ENCODE results near the gene POTEH.
"Not testable (repeated sequence)": the region's sequence is repeated elsewhere in the genome, so short reads cannot be mapped to it uniquely, and the experiment has no call there.

POTEH gene

GRCh38 chr22:15729209-15729917 is 39.5 kb downstream of the POTEH start:
- not testable (repeated sequence) for H3K4me3 ChIP-seq (ENCODE audit: low read depth, low read length); DNase-seq (ENCODE audit: low read depth)

- not testable (repeated sequence) for DNase-seq (ENCODE audit: low read depth); H3K4me3 ChIP-seq (ENCODE audit: low read depth, low read length)
Observed at GRCh38 chr22:15731023-15731422, 41.2 kb downstream of the POTEH start.

GRCh38 chr22:15734411-15734810 is 44.6 kb downstream of the POTEH start:
- DNase-seq (ENCODE audit: low read depth); H3K4me3 ChIP-seq (ENCODE audit: low read depth, low read length): not testable (repeated sequence)

GRCh38 chr22:15738157-15738908 is 48.5 kb downstream of the POTEH start:
- H3K4me3 ChIP-seq (ENCODE audit: low read depth, low read length); DNase-seq (ENCODE audit: low read depth): not testable (repeated sequence)

- DNase-seq (ENCODE audit: low read depth); H3K4me3 ChIP-seq (ENCODE audit: low read depth, low read length): not testable (repeated sequence)
Observed at GRCh38 chr22:15738909-15739391, 49.1 kb downstream of the POTEH start.

GRCh38 chr22:15747636-15748323 is 58.0 kb downstream of the POTEH start:
- not testable (repeated sequence) for H3K4me3 ChIP-seq (ENCODE audit: low read depth, low read length); DNase-seq (ENCODE audit: low read depth)

GRCh38 chr22:15749181-15749970 is 59.5 kb downstream of the POTEH start:
- H3K4me3 ChIP-seq (ENCODE audit: low read depth, low read length); DNase-seq (ENCODE audit: low read depth): not testable (repeated sequence)

GRCh38 chr22:15759443-15760097 is 69.7 kb downstream of the POTEH start:
- DNase-seq (ENCODE audit: low read depth); H3K4me3 ChIP-seq (ENCODE audit: low read depth, low read length): not testable (repeated sequence)

- not testable (repeated sequence) for H3K4me3 ChIP-seq (ENCODE audit: low read depth, low read length); DNase-seq (ENCODE audit: low read depth)
Observed at GRCh38 chr22:15760388-15761150, 70.7 kb downstream of the POTEH start.

- not testable (repeated sequence) for DNase-seq (ENCODE audit: low read depth)
Observed at GRCh38 chr22:15761151-15761777, 71.4 kb downstream of the POTEH start.

GRCh38 chr22:15763559-15763958 is 73.7 kb downstream of the POTEH start:
- DNase-seq (ENCODE audit: low read depth); H3K4me3 ChIP-seq (ENCODE audit: low read depth, low read length): not testable (repeated sequence)

More at GRCh38 chr22:15761151-15761777, 71.4 kb downstream of the POTEH start:
- H3K4me3 ChIP-seq (ENCODE audit: low read depth, low read length), result not testable (repeated sequence)
